B cell (primary cell): ENCODE data around the gene ASB4. TPM values are rescaled to one million over a fixed set of nuclear protein-coding genes. Genes with fewer than 3 reads are reported as not detected.
"Not testable (repeated sequence)": the region's sequence is repeated elsewhere in the genome, so short reads cannot be mapped to it uniquely, and the experiment has no call there.

Experiments
- ATAC-seq: fragments of 200-7000 bp; cut with Tn5 transposase; one replicate; pipeline ENCODE4 v1.10.0; 2021; ENCODE audit warnings: low read depth, mild to moderate bottlenecking, moderate number of reproducible peaks, moderate library complexity
- CTCF ChIA-PET: fragments of 350-600 bp; sonication (Branson Sonifier 250); formaldehyde crosslinking; loops from one replicate; lab custom pipeline; 2021; ENCODE audit warnings: antibody characterized with exemption, inconsistent platforms; lab: Charles Lee
- POLR2A ChIA-PET: fragments of 350-600 bp; sonication (Branson Sonifier 250); formaldehyde crosslinking; loops from one replicate; lab custom pipeline; 2021; ENCODE audit warnings: antibody characterized with exemption; lab: Charles Lee
- DNase-seq: peaks from one replicate; pipeline ENCODE4 v3.0.0; 2013
- H2AFZ ChIP-seq: 2 replicates; pipeline ENCODE4 v1.6.1; 2012; ENCODE audit warnings: mild to moderate bottlenecking, low read depth, low read length; ENCODE audit not compliant: insufficient read depth, poor library complexity, severe bottlenecking
- H3K27ac ChIP-seq, 2 donors: 1 replicate in 1 of 2; 2 replicates in 1 of 2; pipeline ENCODE4 v1.5.1; 2012 to 2013; ENCODE audit warnings: low read length in 2 of 2, mild to moderate bottlenecking in 2 of 2, moderate library complexity in 1 of 2
- H3K27me3 ChIP-seq, 4 experiments: fragments of 200-600 bp in 1 of 4; sonication (generic) in 1 of 4; replicated peaks in 1 of 4; 1 replicate in 2 of 4; 2 replicates in 2 of 4; pipeline versions ENCODE4 v1.6.1 to v1.7.0; 2013 to 2016; ENCODE audit warnings: low read length in 3 of 4, mild to moderate bottlenecking in 2 of 4, mixed read lengths in 1 of 4, moderate library complexity in 1 of 4; ENCODE audit not compliant: insufficient read depth in 4 of 4, control insufficient read depth in 3 of 4; ENCODE audit errors: control extremely low read depth in 1 of 4
- H3K36me3 ChIP-seq, 2 experiments: replicated peaks in 1 of 2; 1 replicate in 1 of 2; 2 replicates in 1 of 2; pipeline versions ENCODE4 v1.6.1 to v1.7.1; 2013; ENCODE audit warnings: low read length in 1 of 2; ENCODE audit not compliant: insufficient read depth in 2 of 2, control insufficient read depth in 1 of 2; ENCODE audit errors: control extremely low read depth in 1 of 2, extremely low read depth in 1 of 2
- H3K4me1 ChIP-seq, 2 donors: fragments of 200-600 bp in 1 of 2; sonication (generic) in 1 of 2; 1 replicate in 1 of 2; 2 replicates in 1 of 2; pipeline versions ENCODE4 v1.5.1 to v1.6.1; 2013 to 2017; ENCODE audit warnings: low read length in 2 of 2; ENCODE audit not compliant: control insufficient read depth in 2 of 2, insufficient read depth in 2 of 2
- H3K4me2 ChIP-seq: replicated peaks from 2 replicates; pipeline ENCODE3; 2012; ENCODE audit warnings: mild to moderate bottlenecking, low read depth, low read length; ENCODE audit not compliant: poor library complexity, severe bottlenecking
- H3K4me3 ChIP-seq, 5 experiments: fragments of 200-600 bp in 1 of 5; sonication (generic) in 1 of 5; 1 replicate in 3 of 5; 2 replicates in 2 of 5; pipeline versions ENCODE4 v1.5.1 to v1.7.0; 2011 to 2016; ENCODE audit warnings: low read length in 4 of 5, mild to moderate bottlenecking in 4 of 5, low read depth in 2 of 5, control low read depth in 1 of 5, moderate library complexity in 1 of 5; ENCODE audit not compliant: insufficient read depth in 1 of 5; ENCODE audit errors: control extremely low read depth in 1 of 5, extremely low read depth in 1 of 5
- H3K79me2 ChIP-seq: fragments of 200-600 bp; sonication (generic); one replicate; pipeline ENCODE4 v1.6.0; 2016; ENCODE audit warnings: low read length; ENCODE audit not compliant: control insufficient read depth, insufficient read depth
- H3K9ac ChIP-seq: fragments of 200-600 bp; sonication (generic); 2 replicates; pipeline ENCODE4 v1.6.1; 2017; ENCODE audit warnings: mild to moderate bottlenecking, low read length, moderate library complexity
- H3K9me3 ChIP-seq, 3 donors: one replicate each; pipeline versions ENCODE4 v1.6.1 to v1.7.1; 2013; ENCODE audit warnings: low read length in 2 of 3; ENCODE audit not compliant: control insufficient read depth in 2 of 3, insufficient read depth in 1 of 3; ENCODE audit errors: control extremely low read depth in 1 of 3
- H4K20me1 ChIP-seq: 2 replicates; pipeline ENCODE4 v1.6.0; 2012; ENCODE audit warnings: mild to moderate bottlenecking, low read length; ENCODE audit not compliant: insufficient read depth, control insufficient read depth, poor library complexity, severe bottlenecking
- H3K27ac Mint-ChIP-seq: one replicate; pipeline ENCODE4 v1.8.0; 2021; ENCODE audit warnings: mixed read lengths
- H3K27me3 Mint-ChIP-seq: one replicate; pipeline ENCODE4 v1.8.0; 2021; ENCODE audit warnings: mixed read lengths
- H3K4me1 Mint-ChIP-seq: one replicate; pipeline ENCODE4 v1.8.0; 2021; ENCODE audit warnings: mixed read lengths
- H3K4me3 Mint-ChIP-seq: one replicate; pipeline ENCODE4 v1.8.0; 2021; ENCODE audit warnings: mixed read lengths
- H3K9me3 Mint-ChIP-seq: one replicate; pipeline ENCODE4 v1.8.0; 2022; ENCODE audit warnings: mixed read lengths; ENCODE audit not compliant: insufficient read depth
- EZH2 ChIP-seq: IDR thresholded peaks from 2 replicates; pipeline ENCODE4 v1.6.1; 2012; ENCODE audit warnings: borderline replicate concordance, low read depth, mild to moderate bottlenecking, moderate library complexity, low read length; ENCODE audit not compliant: insufficient read depth, poor library complexity, severe bottlenecking
- WGBS: methylation state at CpG from one replicate; pipeline ENCODE4 v1.1.5; 2013; ENCODE audit warnings: missing lambda C conversion rate; ENCODE audit not compliant: insufficient coverage; 5-methylcytosine and 5-hydroxymethylcytosine counted together
- intact Hi-C: fragments of 100-400 bp; cut with micrococcal nuclease; formaldehyde crosslinking; loops from one replicate; pipeline ENCODE4 v1.10.0; 2022
- polyA plus RNA-seq: library from polyadenylated mRNA; depleted of rRNA; stranded (reverse); fragments of >200 nt; gene quantifications from 2 replicates; pipeline ENCODE4 v1.2.3, GENCODE V29; 2012
- total RNA-seq, 2 donors: library from RNA; stranded (reverse); fragments of 120-200 nt in 1 of 2; gene quantifications; 1 replicate in 1 of 2; 2 replicates in 1 of 2; pipeline versions ENCODE4 v1.2.3 to v1.2.4, GENCODE V29; 2013 to 2022
- TF ChIP-seq, protein P1 (sequence below): fragments of 200-600 bp; IDR thresholded peaks from one replicate; pipeline ENCODE4 v1.8.0; 2022; ENCODE audit warnings: antibody characterized with exemption, mild to moderate bottlenecking

ASB4 gene
- total and polyA plus RNA-seq, 2 donors (not counting 1 experiment from before 2014, with no cell fraction given): not detected

DNA sequence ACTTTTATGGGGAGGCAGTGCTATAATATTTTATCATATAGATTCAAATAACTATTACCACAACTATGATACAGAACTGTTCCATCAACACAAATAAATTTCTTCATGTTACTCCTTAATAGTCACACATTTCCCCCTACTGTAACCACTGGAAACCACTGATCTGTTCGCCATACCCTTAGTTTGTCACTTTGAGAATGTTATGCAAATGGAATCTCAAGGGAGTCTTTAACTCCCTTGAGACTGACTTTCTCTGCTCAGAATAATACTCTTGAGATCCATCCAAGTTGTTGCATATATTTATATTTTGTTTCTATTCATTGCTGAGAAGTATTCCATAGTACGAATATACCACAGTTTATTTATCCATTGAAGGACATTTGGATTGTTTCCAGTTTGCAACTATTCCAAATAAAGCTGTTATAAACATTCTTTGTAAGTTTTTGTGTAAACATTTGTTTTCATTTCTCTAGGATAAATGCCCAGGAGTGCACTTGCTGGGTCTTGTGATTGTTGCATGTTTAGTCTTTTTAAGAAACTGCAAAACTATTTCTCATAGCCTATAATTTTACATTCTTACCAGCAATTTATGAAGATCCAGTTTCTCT is 31.2 kb upstream of the ASB4 start:
- no peaks in the 10 kb centered on the region for H4K20me1 ChIP-seq
- peaks cover 0 to 1% (median 0%) of the 10 kb centered on the region in 3 donors for H3K9me3 ChIP-seq
- TF ChIP-seq EZH2: no peak
- TF ChIP-seq, protein P1, sequence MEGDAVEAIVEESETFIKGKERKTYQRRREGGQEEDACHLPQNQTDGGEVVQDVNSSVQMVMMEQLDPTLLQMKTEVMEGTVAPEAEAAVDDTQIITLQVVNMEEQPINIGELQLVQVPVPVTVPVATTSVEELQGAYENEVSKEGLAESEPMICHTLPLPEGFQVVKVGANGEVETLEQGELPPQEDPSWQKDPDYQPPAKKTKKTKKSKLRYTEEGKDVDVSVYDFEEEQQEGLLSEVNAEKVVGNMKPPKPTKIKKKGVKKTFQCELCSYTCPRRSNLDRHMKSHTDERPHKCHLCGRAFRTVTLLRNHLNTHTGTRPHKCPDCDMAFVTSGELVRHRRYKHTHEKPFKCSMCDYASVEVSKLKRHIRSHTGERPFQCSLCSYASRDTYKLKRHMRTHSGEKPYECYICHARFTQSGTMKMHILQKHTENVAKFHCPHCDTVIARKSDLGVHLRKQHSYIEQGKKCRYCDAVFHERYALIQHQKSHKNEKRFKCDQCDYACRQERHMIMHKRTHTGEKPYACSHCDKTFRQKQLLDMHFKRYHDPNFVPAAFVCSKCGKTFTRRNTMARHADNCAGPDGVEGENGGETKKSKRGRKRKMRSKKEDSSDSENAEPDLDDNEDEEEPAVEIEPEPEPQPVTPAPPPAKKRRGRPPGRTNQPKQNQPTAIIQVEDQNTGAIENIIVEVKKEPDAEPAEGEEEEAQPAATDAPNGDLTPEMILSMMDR: no peak
- no peaks in the 10 kb centered on the region for H3K36me3 ChIP-seq
- no peak overlapping the region for H3K4me3 Mint-ChIP-seq
- no peak overlapping the region for H2AFZ ChIP-seq
- no peak overlapping the region for H3K9ac ChIP-seq
- H3K9me3 Mint-ChIP-seq: peaks cover 3% of the 10 kb centered on the region
- intact Hi-C loops: no loop called here
- H3K27me3 Mint-ChIP-seq: peaks cover 44% of the 10 kb centered on the region
- no peaks in the 10 kb centered on the region for H3K79me2 ChIP-seq
- peak overlapping the region; percentile 33 for H3K27ac Mint-ChIP-seq
- ATAC-seq (peak; percentile 63), DNase-seq (peak; percentile 49)
- no peak overlapping the region for H3K27ac ChIP-seq
- ChIA-PET POLR2A (no interaction called here), CTCF (no interaction called here)
- H3K27me3 ChIP-seq: peaks cover 0 to 3% (median 0%) of the 10 kb centered on the region in 4 experiments
- WGBS: no CpG with 5 or more reads among the region's 2 CpGs
- H3K4me2 ChIP-seq: no peak overlapping the region
- no peak overlapping the region for H3K4me3 ChIP-seq
- peaks cover 0 to 5% of the 10 kb centered on the region in 2 donors for H3K4me1 ChIP-seq
- peaks cover 7% of the 10 kb centered on the region for H3K4me1 Mint-ChIP-seq

DNA sequence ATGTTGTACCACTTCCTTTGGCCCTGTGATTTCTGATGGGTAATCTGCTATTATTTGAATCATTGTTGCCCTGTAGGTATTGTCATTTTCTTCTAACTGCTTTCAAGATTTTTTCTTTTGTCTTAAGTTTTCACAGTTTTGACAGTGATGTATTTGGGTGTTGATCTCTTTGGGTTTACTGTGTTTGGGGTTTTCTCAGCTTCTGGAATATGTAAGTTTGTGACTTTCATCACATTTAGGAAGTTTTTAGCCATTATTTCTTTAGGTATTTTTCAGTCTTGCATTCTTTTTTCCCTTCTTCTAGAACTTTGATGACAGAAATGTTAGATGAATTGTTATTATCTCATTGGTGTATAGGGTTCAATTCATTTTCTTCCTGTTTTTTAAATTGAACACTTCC is 27.8 kb upstream of the ASB4 start:
- peaks cover 7% of the 10 kb centered on the region for H3K4me1 Mint-ChIP-seq
- CTCF ChIA-PET: no interaction called here
- H3K27me3 Mint-ChIP-seq: peaks cover 51% of the 10 kb centered on the region

DNA sequence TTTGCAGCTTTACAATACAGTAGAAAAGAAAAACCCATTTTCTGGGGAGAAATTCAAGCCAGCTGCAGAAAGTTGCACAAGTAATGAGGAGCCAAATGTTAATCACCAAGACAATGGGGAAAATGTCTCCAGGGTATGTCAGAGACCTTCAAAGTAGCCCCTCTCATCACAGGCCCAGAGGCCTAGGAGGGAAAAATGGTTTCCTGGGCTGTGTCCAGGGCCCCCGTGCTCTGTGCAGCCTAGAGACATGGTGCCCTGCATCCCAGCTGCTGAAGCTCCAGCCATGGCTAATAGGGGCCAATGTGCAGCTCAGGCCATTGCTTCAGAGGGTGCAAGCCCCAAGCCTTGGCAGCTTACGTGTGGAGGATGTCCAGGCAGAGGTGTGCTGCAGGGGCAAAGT is 25.1 kb upstream of the ASB4 start:
- peaks cover 38% of the 10 kb centered on the region for H3K27me3 Mint-ChIP-seq
- H3K79me2 ChIP-seq, ATAC-seq, H3K4me3 Mint-ChIP-seq, H4K20me1 ChIP-seq, DNase-seq, H3K9me3 ChIP-seq, H3K27ac ChIP-seq, H3K9me3 Mint-ChIP-seq, H3K4me3 ChIP-seq, POLR2A ChIA-PET, H3K36me3 ChIP-seq, intact Hi-C loops, H3K27me3 ChIP-seq, H2AFZ ChIP-seq, H3K4me1 ChIP-seq, H3K9ac ChIP-seq, H3K4me2 ChIP-seq, H3K27ac Mint-ChIP-seq, H3K4me1 Mint-ChIP-seq: not testable (repeated sequence)
- CTCF ChIA-PET: interaction anchor here (0.9 kb wide), 1 partner anchor 16 kb away, joined by 3 read pairs; no protein-coding TSS in a partner anchor
- 89% methylated on average over 2 of the region's 2 CpGs for WGBS

More for the DNA sequence above, 27.8 kb upstream of the ASB4 start:
- intact Hi-C loops: no loop called here
- Mint-ChIP-seq H3K27ac (no peak overlapping the region), H3K4me3 (no peak overlapping the region), H3K9me3 (peaks cover 6% of the 10 kb centered on the region)
- H2AFZ ChIP-seq: no peak overlapping the region
- H3K4me1 ChIP-seq: peaks cover 0 to 5% of the 10 kb centered on the region in 2 donors
- H3K4me3 ChIP-seq: no peak overlapping the region
- H3K4me2 ChIP-seq: no peak overlapping the region
- no peaks in the 10 kb centered on the region for H3K36me3 ChIP-seq
- no peak overlapping the region for H3K27ac ChIP-seq
- DNase-seq: no peak
- no peaks in the 10 kb centered on the region for H4K20me1 ChIP-seq
- TF ChIP-seq, protein P1: no peak
- no peak for TF ChIP-seq EZH2
- H3K9me3 ChIP-seq: peaks cover 1 to 8% (median 6%) of the 10 kb centered on the region in 3 donors
- POLR2A ChIA-PET: no interaction called here
- ATAC-seq: no peak
- no peaks in the 10 kb centered on the region for H3K79me2 ChIP-seq
- no peak overlapping the region for H3K9ac ChIP-seq
- peaks cover 0 to 3% (median 0%) of the 10 kb centered on the region in 4 experiments for H3K27me3 ChIP-seq
